ENCODE results near the gene LRATD1.
"Not testable (repeated sequence)": the region's sequence is repeated elsewhere in the genome, so short reads cannot be mapped to it uniquely, and the experiment has no call there.

LRATD1 gene, protein sequence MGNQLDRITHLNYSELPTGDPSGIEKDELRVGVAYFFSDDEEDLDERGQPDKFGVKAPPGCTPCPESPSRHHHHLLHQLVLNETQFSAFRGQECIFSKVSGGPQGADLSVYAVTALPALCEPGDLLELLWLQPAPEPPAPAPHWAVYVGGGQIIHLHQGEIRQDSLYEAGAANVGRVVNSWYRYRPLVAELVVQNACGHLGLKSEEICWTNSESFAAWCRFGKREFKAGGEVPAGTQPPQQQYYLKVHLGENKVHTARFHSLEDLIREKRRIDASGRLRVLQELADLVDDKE

GRCh38 chr2:14632133-14632936, at the start of gene LRATD1:
Gene LRATD1, plus strand, starts transcription at chr2:14632717. Its CDS starts 1,263 bp downstream, at chr2:14633980.
- peak in 54 of 56 donors; percentile 29 to 93 (median 74) for DNase-seq

- DNase-seq: no peak
These were observed 49.5 kb upstream of the LRATD1 start for GRCh38 chr2:14583059-14583458.

- no peak for DNase-seq
These were observed 48.7 kb upstream of the LRATD1 start for GRCh38 chr2:14583802-14584201.

- DNase-seq: no peak
These were observed 45.4 kb upstream of the LRATD1 start for GRCh38 chr2:14587119-14587518.

- no peak for DNase-seq
These were observed 31.3 kb upstream of the LRATD1 start for GRCh38 chr2:14601156-14601770.

DNA sequence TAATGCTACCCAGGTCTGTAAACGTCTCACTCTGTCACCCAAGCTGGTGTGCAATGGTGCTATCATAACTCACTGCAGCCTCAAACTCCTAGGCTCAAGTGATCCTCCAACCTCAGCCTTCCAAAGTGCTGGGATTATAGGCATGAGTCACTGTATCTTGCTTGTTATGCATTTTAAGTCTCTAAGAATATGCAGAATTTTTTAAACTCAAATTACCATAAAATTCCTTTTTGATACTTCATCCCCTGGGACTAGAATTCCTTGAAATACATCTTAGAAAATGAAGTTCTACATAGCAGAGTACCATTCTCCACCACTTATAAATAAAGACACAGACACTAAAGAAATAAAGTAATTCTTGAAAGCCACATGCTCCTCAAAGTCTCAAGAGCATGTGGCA, 30.2 kb upstream of the LRATD1 start:
- DNase-seq: no peak

- no peak for DNase-seq
These were observed 28.8 kb upstream of the LRATD1 start for GRCh38 chr2:14603676-14604075.

DNA sequence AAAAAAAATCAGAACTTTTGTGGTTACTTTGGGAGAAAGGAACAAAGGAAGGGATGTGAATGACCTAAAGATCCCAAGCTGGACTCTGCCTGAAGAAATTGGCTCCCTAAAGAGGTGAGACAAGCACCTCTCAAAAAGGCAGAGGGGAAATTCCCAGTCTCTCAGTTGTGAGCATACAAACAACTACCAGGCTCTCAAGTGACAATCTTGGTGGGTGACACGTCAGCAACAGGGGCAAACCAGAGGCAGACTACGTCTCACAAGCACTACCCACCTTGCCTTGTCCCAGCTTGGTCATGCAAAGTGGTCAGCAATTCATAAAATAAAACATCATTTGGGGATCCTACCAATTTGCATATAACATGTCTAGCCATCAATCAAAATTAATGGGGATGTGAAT, 24.3 kb upstream of the LRATD1 start:
- no peak for DNase-seq

- no peak for DNase-seq
These were observed 18.5 kb upstream of the LRATD1 start for GRCh38 chr2:14614017-14614416.

DNA sequence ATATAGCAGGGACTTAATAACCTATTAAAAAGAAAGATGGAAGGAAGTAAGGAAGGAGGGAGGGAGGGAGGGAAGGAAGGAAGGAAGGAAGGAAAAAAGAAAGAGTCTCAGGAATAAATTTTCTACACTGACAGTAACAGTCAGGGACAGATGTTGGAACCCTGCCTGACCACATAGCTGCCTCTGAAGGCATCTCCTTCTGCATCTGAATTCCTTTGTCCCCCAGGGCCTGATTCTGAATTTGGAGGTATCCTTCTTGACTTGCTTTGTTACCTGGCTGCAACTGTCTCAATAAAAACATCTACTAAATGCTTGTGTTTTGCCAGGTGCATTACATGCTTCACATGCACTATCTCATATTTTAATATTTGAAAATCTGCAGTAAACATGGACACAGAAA, 17.4 kb upstream of the LRATD1 start:
- no peak for DNase-seq

DNA sequence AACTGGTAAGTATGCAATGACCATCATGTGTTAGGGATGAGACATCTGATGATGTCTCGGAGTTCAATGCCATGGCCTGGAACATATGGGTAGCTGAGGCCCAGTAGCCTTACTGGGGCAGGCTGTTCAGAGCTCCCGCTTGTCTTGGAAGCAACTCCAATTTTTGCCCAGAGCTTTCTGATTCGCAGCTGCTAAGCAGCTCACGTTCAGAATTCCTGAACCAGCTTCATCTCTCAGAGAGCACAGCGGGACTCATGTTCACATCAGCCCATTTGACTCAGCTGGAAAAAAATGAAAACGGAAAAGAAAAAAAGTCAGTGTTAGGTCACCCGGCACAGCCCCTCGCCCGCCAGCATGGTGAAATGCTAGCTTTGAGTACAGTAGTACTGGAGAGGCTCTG, 16.8 kb upstream of the LRATD1 start:
- DNase-seq: no peak

- DNase-seq: no peak
These were observed 16.2 kb upstream of the LRATD1 start for GRCh38 chr2:14616342-14616741.

GRCh38 chr2:14616950-14617349, 15.6 kb upstream of the LRATD1 start:
- no peak for DNase-seq

GRCh38 chr2:14619441-14619840, 13.1 kb upstream of the LRATD1 start:
- no peak for DNase-seq

- DNase-seq: no peak
These were observed 11.4 kb upstream of the LRATD1 start for GRCh38 chr2:14621114-14621513.

DNA sequence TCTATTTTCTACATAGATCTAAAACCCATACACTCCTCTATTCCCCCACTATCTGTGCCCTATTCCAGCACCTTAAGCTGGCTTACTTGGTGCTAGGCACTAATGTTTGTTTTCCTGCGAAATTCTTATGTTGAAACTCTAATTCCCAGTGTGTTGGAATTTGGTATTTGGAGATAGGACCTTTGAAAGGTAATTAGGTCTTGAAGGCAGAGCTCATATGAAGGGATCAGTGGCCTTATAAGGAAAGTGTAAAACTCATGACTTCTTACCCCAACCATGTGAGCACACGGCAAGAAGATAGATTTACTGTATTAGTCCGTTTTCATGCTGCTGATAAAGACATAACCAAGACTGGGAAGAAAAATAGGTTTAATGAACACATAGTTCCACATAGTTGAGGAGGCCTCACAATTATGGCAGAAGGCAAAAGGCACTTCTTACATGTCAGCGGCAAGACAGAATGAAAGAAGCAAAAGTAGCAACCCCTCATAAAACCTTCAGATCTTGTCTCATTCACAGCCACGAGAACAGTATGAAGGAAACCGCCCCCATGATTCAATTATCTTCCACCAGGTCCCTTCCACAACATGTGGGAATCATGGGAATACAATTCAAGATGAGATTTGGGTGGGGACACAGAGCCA, 10.5 kb upstream of the LRATD1 start:
- DNase-seq: no peak

GRCh38 chr2:14622550-14622939, 10.0 kb upstream of the LRATD1 start:
- DNase-seq: not testable (repeated sequence)

DNA sequence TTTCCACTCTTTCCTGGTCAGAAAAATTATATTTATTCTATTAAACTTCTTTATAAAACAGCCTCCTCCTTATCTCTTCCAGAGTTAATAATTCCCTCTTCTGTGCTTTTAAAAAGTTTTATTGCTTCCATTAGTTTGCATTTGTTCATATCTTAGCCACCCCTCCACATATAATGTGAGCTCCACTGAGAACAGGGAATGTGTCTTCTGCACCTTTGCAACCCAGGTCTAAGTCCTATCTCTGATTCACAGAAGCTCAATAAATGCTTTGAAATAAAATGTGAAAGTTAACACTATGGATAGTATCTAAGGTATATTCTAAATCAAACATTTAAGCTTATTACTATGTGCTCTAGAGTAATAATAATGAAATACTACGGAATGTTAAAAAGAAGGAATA, 9.3 kb upstream of the LRATD1 start:
- no peak for DNase-seq

DNA sequence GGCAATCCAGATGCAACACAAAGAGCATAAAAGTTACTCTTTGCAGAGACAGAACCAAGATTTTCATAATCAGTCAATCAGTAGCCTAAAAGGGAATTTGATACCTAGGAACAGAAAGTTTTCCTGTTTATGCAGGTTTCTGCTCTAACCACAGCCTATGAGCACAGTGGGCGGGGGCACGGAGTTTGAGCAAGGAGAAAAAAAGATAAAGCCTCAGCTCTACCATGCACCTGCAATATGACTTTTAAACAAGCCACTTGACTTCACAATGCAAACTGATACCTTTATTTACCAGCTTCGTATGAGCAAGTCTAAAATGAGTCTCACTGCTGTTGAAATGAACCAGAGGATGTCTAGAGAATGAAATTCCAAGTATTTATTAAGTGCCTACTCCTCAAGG, 5.6 kb upstream of the LRATD1 start:
- DNase-seq: no peak

DNA sequence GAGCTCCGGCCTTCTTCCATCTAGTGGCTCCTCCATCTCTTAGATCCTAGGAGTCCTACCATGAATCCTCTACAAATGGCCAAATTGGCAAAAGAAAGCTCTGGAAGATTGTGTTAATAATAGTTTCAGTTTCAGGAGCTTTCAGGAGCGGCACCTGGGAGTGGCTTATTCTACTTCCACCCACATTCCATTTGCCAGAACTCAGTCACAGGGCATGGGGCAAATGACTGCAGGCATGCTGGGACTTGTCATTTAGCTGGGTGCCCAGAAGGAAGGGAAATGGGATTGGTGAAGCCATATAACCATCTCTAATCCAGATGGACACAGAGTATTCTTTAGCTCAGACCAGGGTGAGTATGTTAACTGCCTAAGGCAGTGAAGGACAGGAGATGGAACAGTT, 3.6 kb upstream of the LRATD1 start:
- no peak for DNase-seq

GRCh38 chr2:14631406-14632040, 994 bp upstream of the LRATD1 start:
- no peak for DNase-seq
